SK-N-SH treated with all-trans-retinoic acid at 6 μM for 48 hours (cell line): ENCODE measurements around the gene PARP6.

Experiments used
- ATAC-seq: fragments of 200-7000 bp; cut with Tn5 transposase; 3 replicates; pipeline ENCODE4 v1.9.1; 2020; ENCODE audit warnings: mild to moderate bottlenecking, moderate library complexity
- ARNTL ChIP-seq: fragments of 450-650 bp; formaldehyde crosslinking; IDR thresholded peaks from 2 replicates; pipeline ENCODE4 v1.5.0; 2020; ENCODE audit warnings: low read depth, mild to moderate bottlenecking, moderate library complexity, borderline replicate concordance
- BACH2 ChIP-seq: fragments of 250-450 bp; sonication (Bioruptor Pico); IDR thresholded peaks from 2 replicates; pipeline ENCODE4 v1.9.0; 2021; ENCODE audit warnings: mild to moderate bottlenecking, borderline replicate concordance
- CREB5 ChIP-seq: fragments of 250-450 bp; sonication (Bioruptor Pico); IDR thresholded peaks from 2 replicates; pipeline ENCODE4 v1.5.1; 2020; ENCODE audit warnings: low read depth, mild to moderate bottlenecking, moderate library complexity
- CSRNP3 ChIP-seq: fragments of 250-450 bp; sonication (Bioruptor Pico); IDR thresholded peaks from 2 replicates; pipeline ENCODE4 v1.5.1; 2021; ENCODE audit warnings: mild to moderate bottlenecking, moderate library complexity
- GLIS3 ChIP-seq: fragments of 250-450 bp; sonication (Bioruptor Pico); IDR thresholded peaks from 2 replicates; pipeline ENCODE4 v1.5.0; 2020; ENCODE audit warnings: mild to moderate bottlenecking, moderate library complexity
- ISL1 ChIP-seq: fragments of 250-450 bp; sonication (Bioruptor Pico); IDR thresholded peaks from 2 replicates; pipeline ENCODE4 v2.1.2; 2022; ENCODE audit warnings: mild to moderate bottlenecking, moderate library complexity
- OSR1 ChIP-seq: fragments of 250-450 bp; sonication (Bioruptor Pico); IDR thresholded peaks from 2 replicates; pipeline ENCODE4 v1.8.0; 2022; ENCODE audit warnings: moderate library complexity, mild to moderate bottlenecking, inconsistent platforms
- POU6F1 ChIP-seq: fragments of 250-450 bp; sonication (Bioruptor Pico); IDR thresholded peaks from 2 replicates; pipeline ENCODE4 v1.8.0; 2021; ENCODE audit warnings: low read depth, mild to moderate bottlenecking, moderate library complexity, borderline replicate concordance
- PPARA ChIP-seq: fragments of 250-450 bp; sonication (Bioruptor Pico); IDR thresholded peaks from 2 replicates; pipeline ENCODE4 v1.5.0; 2020; ENCODE audit warnings: mild to moderate bottlenecking, borderline replicate concordance
- RARB ChIP-seq: fragments of 250-450 bp; sonication (Bioruptor Pico); IDR thresholded peaks from 2 replicates; pipeline ENCODE4 v1.8.0; 2021; ENCODE audit warnings: mild to moderate bottlenecking, moderate library complexity
- SNAI2 ChIP-seq: fragments of 250-450 bp; sonication (Bioruptor Pico); IDR thresholded peaks from 2 replicates; pipeline ENCODE4 v1.5.0; 2020; ENCODE audit warnings: mild to moderate bottlenecking, moderate library complexity
- TCF4 ChIP-seq: fragments of 250-450 bp; sonication (Bioruptor Pico); IDR thresholded peaks from 2 replicates; pipeline ENCODE4 v1.8.0; 2021; ENCODE audit warnings: mild to moderate bottlenecking, moderate library complexity, borderline replicate concordance
- TOX ChIP-seq: fragments of 250-450 bp; sonication (Bioruptor Pico); IDR thresholded peaks from 2 replicates; pipeline ENCODE4 v1.8.0; 2021; ENCODE audit warnings: mild to moderate bottlenecking, moderate library complexity, borderline replicate concordance
- TSHZ2 ChIP-seq: fragments of 250-450 bp; sonication (Bioruptor Pico); IDR thresholded peaks from 2 replicates; pipeline ENCODE4 v1.5.0; 2020; ENCODE audit warnings: mild to moderate bottlenecking, moderate library complexity
- ZC3H10 ChIP-seq: fragments of 250-450 bp; sonication (Bioruptor Pico); IDR thresholded peaks from 2 replicates; pipeline ENCODE4 v1.5.1; 2021; ENCODE audit warnings: mild to moderate bottlenecking, moderate library complexity
- ZFP3 ChIP-seq: fragments of 250-450 bp; sonication (Bioruptor Pico); IDR thresholded peaks from 2 replicates; pipeline ENCODE4 v1.5.0; 2020; ENCODE audit warnings: mild to moderate bottlenecking, moderate library complexity
- ZFP30 ChIP-seq: fragments of 450-650 bp; formaldehyde crosslinking; IDR thresholded peaks from 2 replicates; pipeline ENCODE4 v1.5.0; 2022; ENCODE audit warnings: mild to moderate bottlenecking, moderate library complexity
- ZNF565 ChIP-seq: fragments of 450-650 bp; formaldehyde crosslinking; conservative IDR thresholded peaks from 2 replicates; pipeline ENCODE4 v1.5.0; 2020; ENCODE audit warnings: low read depth, mild to moderate bottlenecking, moderate library complexity
- ZNF70 ChIP-seq: fragments of 450-650 bp; formaldehyde crosslinking; IDR thresholded peaks from 2 replicates; pipeline ENCODE4 v1.5.0; 2020; ENCODE audit warnings: mild to moderate bottlenecking, moderate library complexity

Gene PARP6

GRCh38 chr15:72302955-72303354, 30.6 kb upstream of the PARP6 start (continued):
- TF ChIP-seq TSHZ2 (CRISPR knock-in tag) (no peak), CREB5 (CRISPR knock-in tag) (no peak), PPARA (CRISPR knock-in tag) (no peak), ZC3H10 (CRISPR knock-in tag) (no peak)

GRCh38 chr15:72289597-72290325, 17.4 kb upstream of the PARP6 start:
- TF ChIP-seq ISL1: no peak
- no peak for TF ChIP-seq SNAI2 (CRISPR knock-in tag)
- no peak for TF ChIP-seq GLIS3 (CRISPR knock-in tag)
- no peak for TF ChIP-seq ZC3H10 (CRISPR knock-in tag)
- no peak for TF ChIP-seq TCF4 (CRISPR knock-in tag)
- no peak for TF ChIP-seq PPARA (CRISPR knock-in tag)
- no peak for TF ChIP-seq POU6F1 (CRISPR knock-in tag)
- TF ChIP-seq OSR1 (CRISPR knock-in tag): no peak
- no peak for TF ChIP-seq ZFP3
- no peak for ATAC-seq

GRCh38 chr15:72288796-72289596, 16.6 kb upstream of the PARP6 start:
- TF ChIP-seq ZFP30 (CRISPR knock-in tag): no peak
- TF ChIP-seq BACH2: no peak
- ATAC-seq: no peak

- ATAC-seq: peak; percentile 80
- no peak for TF ChIP-seq ZNF70 (CRISPR knock-in tag)
- TF ChIP-seq BACH2: no peak
- no peak for TF ChIP-seq RARB (CRISPR knock-in tag)
- no peak for TF ChIP-seq CREB5 (CRISPR knock-in tag)
These were observed 13.7 kb upstream of the PARP6 start for GRCh38 chr15:72285927-72286516.

- ATAC-seq: no peak
- TF ChIP-seq ZNF565 (CRISPR knock-in tag): no peak
- TF ChIP-seq ISL1: no peak
- no peak for TF ChIP-seq ARNTL (CRISPR knock-in tag)
- TF ChIP-seq POU6F1 (CRISPR knock-in tag): no peak
- TF ChIP-seq TOX: no peak
- TF ChIP-seq CSRNP3 (CRISPR knock-in tag): no peak
- no peak for TF ChIP-seq OSR1 (CRISPR knock-in tag)
- no peak for TF ChIP-seq BACH2
- TF ChIP-seq ZC3H10 (CRISPR knock-in tag): no peak
These were observed 13.0 kb upstream of the PARP6 start for GRCh38 chr15:72285402-72285801.
